ENCODE results near the gene RCVRN.

DNA sequence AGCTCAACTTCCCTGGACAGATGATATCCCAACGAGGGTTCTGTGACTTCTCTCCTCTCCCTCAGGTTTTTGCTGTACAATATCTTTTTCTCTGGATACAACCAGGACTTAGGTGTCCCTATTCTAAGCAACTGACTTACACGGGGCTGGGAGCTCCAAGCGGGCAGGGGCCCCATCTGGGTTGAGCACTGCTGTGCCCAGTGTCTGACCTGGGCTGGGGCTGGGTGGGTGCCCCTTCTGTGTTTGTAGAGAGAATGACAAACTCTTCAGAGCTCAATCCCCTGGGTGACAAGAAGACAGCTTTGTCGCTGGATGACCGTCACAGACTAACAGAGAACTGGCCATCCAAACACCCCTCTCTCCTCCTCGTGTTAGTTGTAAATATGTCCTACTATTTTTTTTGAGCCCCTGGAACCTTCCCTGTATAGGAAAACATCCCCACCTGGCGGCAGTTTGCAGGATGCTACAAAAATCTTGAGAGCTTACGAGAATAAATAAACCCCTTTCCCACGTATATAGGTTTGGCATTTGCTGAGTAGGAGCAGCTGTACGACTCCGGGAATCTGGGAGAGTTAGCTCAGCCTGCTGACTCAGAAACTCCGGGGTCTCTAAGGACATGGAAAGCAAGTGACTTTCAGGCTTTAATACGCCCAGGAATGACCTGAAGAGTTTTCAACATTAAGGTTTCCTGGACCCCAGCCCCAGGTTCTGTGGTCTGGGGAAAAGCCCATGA is 23.7 kb upstream of the RCVRN start:
- TF ChIP-seq, protein P1, sequence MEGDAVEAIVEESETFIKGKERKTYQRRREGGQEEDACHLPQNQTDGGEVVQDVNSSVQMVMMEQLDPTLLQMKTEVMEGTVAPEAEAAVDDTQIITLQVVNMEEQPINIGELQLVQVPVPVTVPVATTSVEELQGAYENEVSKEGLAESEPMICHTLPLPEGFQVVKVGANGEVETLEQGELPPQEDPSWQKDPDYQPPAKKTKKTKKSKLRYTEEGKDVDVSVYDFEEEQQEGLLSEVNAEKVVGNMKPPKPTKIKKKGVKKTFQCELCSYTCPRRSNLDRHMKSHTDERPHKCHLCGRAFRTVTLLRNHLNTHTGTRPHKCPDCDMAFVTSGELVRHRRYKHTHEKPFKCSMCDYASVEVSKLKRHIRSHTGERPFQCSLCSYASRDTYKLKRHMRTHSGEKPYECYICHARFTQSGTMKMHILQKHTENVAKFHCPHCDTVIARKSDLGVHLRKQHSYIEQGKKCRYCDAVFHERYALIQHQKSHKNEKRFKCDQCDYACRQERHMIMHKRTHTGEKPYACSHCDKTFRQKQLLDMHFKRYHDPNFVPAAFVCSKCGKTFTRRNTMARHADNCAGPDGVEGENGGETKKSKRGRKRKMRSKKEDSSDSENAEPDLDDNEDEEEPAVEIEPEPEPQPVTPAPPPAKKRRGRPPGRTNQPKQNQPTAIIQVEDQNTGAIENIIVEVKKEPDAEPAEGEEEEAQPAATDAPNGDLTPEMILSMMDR (IDR thresholded peaks at IDR 0.05), result no peak
- TF ChIP-seq POLR2AphosphoS5 (IDR thresholded peaks at IDR 0.05), result no peak
- no peak for TF ChIP-seq EP300 (IDR thresholded peaks at IDR 0.05)

All from upper lobe of left lung (tissue), 4 donors.